Upper lobe of left lung (tissue), 4 donors: Measurements from ENCODE around the gene SPRED2.

Experiments
- CTCF ChIP-seq, 6 experiments: fragments of 450-650 bp in 4 of 6; fragments of 200-600 bp in 2 of 6; sonication (generic) in 2 of 6; IDR thresholded peaks; one replicate each; pipeline ENCODE4 v1.5.1; 2016 to 2019; ENCODE audit warnings: antibody characterized with exemption in 6 of 6
- EP300 ChIP-seq, 4 donors: sonication (generic); formaldehyde crosslinking; IDR thresholded peaks; one replicate each; pipeline ENCODE4 v1.5.1; 2017; ENCODE audit warnings: antibody characterized with exemption in 4 of 4, control low read depth in 2 of 4
- POLR2A ChIP-seq, 4 donors: fragments of 450-650 bp; IDR thresholded peaks; one replicate each; pipeline ENCODE4 v1.5.1; 2016 to 2017; ENCODE audit warnings: antibody characterized with exemption in 4 of 4, mild to moderate bottlenecking in 2 of 4
- POLR2AphosphoS5 ChIP-seq, 2 donors: sonication (generic); formaldehyde crosslinking; IDR thresholded peaks; one replicate each; pipeline ENCODE4 v1.5.1; 2017; ENCODE audit warnings: antibody characterized with exemption in 2 of 2

DNA sequence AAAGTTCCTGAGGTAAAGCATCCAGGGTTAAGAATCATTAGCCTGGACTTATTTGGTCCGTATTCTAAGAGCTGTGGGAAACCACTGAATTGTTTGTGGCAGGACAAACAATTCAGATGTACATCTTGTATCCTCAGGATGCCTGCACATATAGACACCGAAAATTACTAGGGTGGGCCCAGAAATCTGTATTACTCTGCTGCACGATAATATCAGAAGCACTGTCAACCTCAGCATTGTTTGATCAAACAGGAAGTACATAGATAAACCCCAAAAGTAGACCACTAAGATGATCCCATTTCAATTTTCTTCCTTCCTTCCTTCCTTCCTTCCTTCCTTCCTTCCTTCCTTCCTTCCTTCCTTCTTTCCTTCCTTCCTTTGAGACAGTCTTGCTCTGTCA lies 34.2 kb upstream of the SPRED2 start:
- TF ChIP-seq CTCF (IDR thresholded peaks at IDR 0.05) = no peak
- no peak for TF ChIP-seq POLR2A (IDR thresholded peaks at IDR 0.05)
- TF ChIP-seq POLR2AphosphoS5 (IDR thresholded peaks at IDR 0.05) = no peak
- no peak for TF ChIP-seq EP300 (IDR thresholded peaks at IDR 0.05)
